ENCODE data around the gene HCFC1. TPM values are rescaled to one million over a fixed set of nuclear protein-coding genes. Genes with fewer than 3 reads are reported as not detected.

Gene HCFC1
- total RNA-seq, 2 donors from 2014 or later, result 36.6 to 80.5 TPM

DNA sequence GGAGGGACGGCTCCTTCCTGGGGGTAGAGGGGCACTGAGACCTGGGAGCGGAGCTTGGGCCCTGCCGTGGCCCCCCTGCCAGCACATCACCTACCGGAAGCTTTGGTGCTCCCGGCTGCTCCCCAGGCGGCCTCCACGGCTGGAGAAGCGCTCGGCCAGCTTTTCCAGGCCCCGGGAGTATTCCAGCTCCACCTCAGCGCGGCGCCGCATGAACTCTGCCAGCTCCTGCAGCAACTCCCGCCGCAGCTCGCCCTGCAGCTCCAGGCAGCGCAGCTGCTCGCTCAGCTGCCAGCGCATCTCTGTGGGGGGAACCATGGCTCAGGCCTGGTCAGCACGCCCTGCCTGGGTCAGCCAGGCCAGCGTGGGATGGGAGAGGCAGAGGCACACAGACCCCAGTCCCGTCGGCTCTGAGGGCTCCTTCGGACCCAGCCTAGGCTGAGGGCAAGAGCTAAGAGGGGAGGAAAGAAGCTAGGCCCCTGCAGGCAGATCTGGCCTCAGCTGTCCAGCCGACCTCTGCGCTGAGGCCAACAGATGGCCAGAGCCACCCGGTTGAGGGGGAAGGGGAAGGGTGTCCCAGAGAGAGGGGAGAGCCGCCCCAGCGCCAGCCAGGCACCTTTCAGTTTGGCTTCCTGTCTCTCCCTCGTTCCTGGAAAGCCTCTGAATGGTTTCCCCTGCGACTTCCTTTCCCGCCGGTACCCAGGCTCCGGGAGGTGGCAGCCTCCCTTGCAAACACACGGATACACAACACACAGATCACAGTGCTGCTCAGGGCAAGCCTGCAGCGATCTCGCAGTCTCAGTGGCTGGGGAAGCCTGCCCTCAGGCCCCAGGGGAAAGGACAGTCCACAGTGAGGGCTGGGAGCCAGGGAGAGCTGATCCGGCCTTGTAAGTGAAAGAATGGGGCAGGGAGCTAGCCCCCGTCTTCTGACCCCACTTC is 49.8 kb downstream of the HCFC1 start:
- H3K4me1 ChIP-seq, result no peaks in the 10 kb centered on the region
- intact Hi-C loops (cut with DNase I), result no loop called here
- TF ChIP-seq, protein P1, sequence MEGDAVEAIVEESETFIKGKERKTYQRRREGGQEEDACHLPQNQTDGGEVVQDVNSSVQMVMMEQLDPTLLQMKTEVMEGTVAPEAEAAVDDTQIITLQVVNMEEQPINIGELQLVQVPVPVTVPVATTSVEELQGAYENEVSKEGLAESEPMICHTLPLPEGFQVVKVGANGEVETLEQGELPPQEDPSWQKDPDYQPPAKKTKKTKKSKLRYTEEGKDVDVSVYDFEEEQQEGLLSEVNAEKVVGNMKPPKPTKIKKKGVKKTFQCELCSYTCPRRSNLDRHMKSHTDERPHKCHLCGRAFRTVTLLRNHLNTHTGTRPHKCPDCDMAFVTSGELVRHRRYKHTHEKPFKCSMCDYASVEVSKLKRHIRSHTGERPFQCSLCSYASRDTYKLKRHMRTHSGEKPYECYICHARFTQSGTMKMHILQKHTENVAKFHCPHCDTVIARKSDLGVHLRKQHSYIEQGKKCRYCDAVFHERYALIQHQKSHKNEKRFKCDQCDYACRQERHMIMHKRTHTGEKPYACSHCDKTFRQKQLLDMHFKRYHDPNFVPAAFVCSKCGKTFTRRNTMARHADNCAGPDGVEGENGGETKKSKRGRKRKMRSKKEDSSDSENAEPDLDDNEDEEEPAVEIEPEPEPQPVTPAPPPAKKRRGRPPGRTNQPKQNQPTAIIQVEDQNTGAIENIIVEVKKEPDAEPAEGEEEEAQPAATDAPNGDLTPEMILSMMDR (IDR thresholded peaks at IDR 0.05), result no peak
- no peaks in the 10 kb centered on the region for H3K36me3 ChIP-seq
- H3K9ac ChIP-seq (ENCODE audit: low read depth in 2 of 2, low read length in 2 of 2), result no peak overlapping the region
- H3K27me3 ChIP-seq, result peaks cover 5% of the 10 kb centered on the region
- no peak for DNase-seq
- no peak overlapping the region for H3K27ac ChIP-seq
- no peaks in the 10 kb centered on the region for H3K9me3 ChIP-seq
- H3K4me3 ChIP-seq, result no peak overlapping the region

GRCh38 chrX:153921070-153921469 is 50.5 kb downstream of the HCFC1 start:
- H3K27ac ChIP-seq, result no peak overlapping the region
- no peaks in the 10 kb centered on the region for H3K36me3 ChIP-seq
- peaks cover 5% of the 10 kb centered on the region for H3K27me3 ChIP-seq
- TF ChIP-seq, protein P1 (IDR thresholded peaks at IDR 0.05), result no peak
- no peak overlapping the region for H3K4me3 ChIP-seq
- no peak overlapping the region for H3K9ac ChIP-seq (ENCODE audit: low read depth in 2 of 2, low read length in 2 of 2)
- DNase-seq, result no peak
- no peaks in the 10 kb centered on the region for H3K9me3 ChIP-seq
- intact Hi-C loops (cut with DNase I), result no loop called here
- no peaks in the 10 kb centered on the region for H3K4me1 ChIP-seq

DNA sequence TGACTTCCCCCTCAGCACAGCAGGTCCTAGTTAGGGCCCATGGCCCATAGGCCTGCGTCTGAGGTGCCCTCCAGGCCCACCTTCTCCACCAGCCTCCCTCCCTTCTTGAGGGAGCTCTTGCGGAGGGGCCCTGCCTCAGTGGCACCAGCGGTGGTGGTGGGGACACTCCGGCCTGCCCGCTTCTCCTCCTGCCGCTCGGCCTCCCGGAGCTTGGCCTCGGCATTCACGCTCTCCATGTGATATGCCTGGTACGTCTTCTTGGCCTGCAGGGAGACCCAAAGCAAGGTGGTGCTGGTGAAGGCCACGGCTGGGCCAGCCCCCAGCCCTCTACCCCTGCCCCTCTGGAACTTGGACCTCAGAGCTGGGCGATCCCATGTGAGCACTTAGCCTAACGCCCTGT is 51.1 kb downstream of the HCFC1 start:
- DNase-seq, result no peak
- H3K9me3 ChIP-seq, result no peaks in the 10 kb centered on the region
- H3K27ac ChIP-seq, result no peak overlapping the region
- H3K4me3 ChIP-seq, result no peak overlapping the region
- H3K9ac ChIP-seq (ENCODE audit: low read depth in 2 of 2, low read length in 2 of 2), result no peak overlapping the region
- intact Hi-C loops (cut with DNase I), result no loop called here
- TF ChIP-seq, protein P1 (IDR thresholded peaks at IDR 0.05), result no peak
- no peaks in the 10 kb centered on the region for H3K36me3 ChIP-seq
- no peaks in the 10 kb centered on the region for H3K4me1 ChIP-seq
- peaks cover 5% of the 10 kb centered on the region for H3K27me3 ChIP-seq

DNA sequence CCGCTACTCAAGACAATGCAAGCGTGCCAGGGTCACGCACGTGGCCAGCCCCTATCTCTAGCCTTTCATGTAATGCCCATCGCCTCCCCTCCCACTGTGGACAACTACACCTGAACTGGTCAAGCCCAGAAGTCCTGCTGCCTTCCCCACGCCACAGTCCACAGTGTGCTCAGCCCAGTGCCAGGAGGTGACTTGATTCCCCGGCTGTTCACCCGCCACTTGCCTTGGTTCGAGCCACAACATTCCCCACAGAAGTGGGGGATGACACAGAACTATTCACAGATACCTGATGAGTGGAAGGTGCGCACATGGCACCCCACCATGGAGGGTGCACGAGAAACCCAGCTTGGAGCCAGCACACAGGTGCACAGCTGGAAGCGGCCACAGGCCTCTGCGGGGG is 52.3 kb downstream of the HCFC1 start:
- peaks cover 5% of the 10 kb centered on the region for H3K27me3 ChIP-seq
- no peaks in the 10 kb centered on the region for H3K4me1 ChIP-seq
- no peaks in the 10 kb centered on the region for H3K36me3 ChIP-seq
- H3K9me3 ChIP-seq, result no peaks in the 10 kb centered on the region
- no peak overlapping the region for H3K9ac ChIP-seq (ENCODE audit: low read depth in 2 of 2, low read length in 2 of 2)
- intact Hi-C loops (cut with DNase I), result no loop called here
- no peak overlapping the region for H3K27ac ChIP-seq
- TF ChIP-seq, protein P1 (IDR thresholded peaks at IDR 0.05), result no peak
- no peak for DNase-seq
- no peak overlapping the region for H3K4me3 ChIP-seq

- Histone ChIP-seq H3K27ac (no peak overlapping the region), H3K9me3 (no peaks in the 10 kb centered on the region), H3K4me3 (no peak overlapping the region), H3K4me1 (no peaks in the 10 kb centered on the region), H3K36me3 (no peaks in the 10 kb centered on the region), H3K27me3 (peaks cover 5% of the 10 kb centered on the region), H3K9ac (ENCODE audit: low read depth in 2 of 2, low read length in 2 of 2) (no peak overlapping the region)
- intact Hi-C loops (cut with DNase I), result no loop called here
- TF ChIP-seq, protein P1 (IDR thresholded peaks at IDR 0.05), result no peak
- DNase-seq, result no peak
Measured at GRCh38 chrX:153917869-153918268, 53.7 kb downstream of the HCFC1 start.
